Cardiac muscle cell (in vitro differentiated cells and primary cell): Measurements from ENCODE around the gene KIF12. TPM values are rescaled to one million over a fixed set of nuclear protein-coding genes. Genes with fewer than 3 reads are reported as not detected.

Experiments
- DNase-seq, 2 donors: peaks; one replicate each; pipeline versions ENCODE4 v3.0.0 to v3.0.0-alpha.2; 2010 to 2017; ENCODE audit warnings: low read depth in 1 of 2, low spot score in 1 of 2
- H3K27ac ChIP-seq: fragments of 200-600 bp; sonication (generic); 2 replicates; pipeline ENCODE4 v1.5.1; 2016
- H3K27me3 ChIP-seq: fragments of 200-600 bp; sonication (generic); 2 replicates; pipeline ENCODE4 v1.6.0; 2016; ENCODE audit warnings: control low read depth
- H3K36me3 ChIP-seq: fragments of 200-600 bp; sonication (generic); 2 replicates; pipeline ENCODE4 v1.5.1; 2016; ENCODE audit warnings: control low read depth
- H3K4me1 ChIP-seq: fragments of 200-600 bp; sonication (generic); 2 replicates; pipeline ENCODE4 v1.8.1; 2017; ENCODE audit warnings: low read depth, mild to moderate bottlenecking, mixed run types
- H3K4me3 ChIP-seq: fragments of 200-600 bp; sonication (generic); 2 replicates; pipeline ENCODE4 v1.5.1; 2016; ENCODE audit warnings: mild to moderate bottlenecking
- H3K9me3 ChIP-seq: fragments of 200-600 bp; sonication (generic); 2 replicates; pipeline ENCODE4 v1.5.1; 2017; ENCODE audit warnings: low read depth, mild to moderate bottlenecking, control low read depth
- CTCF ChIP-seq: IDR thresholded peaks from 2 replicates; pipeline ENCODE4 v1.5.1; 2012; ENCODE audit warnings: low read depth, mild to moderate bottlenecking, low read length
- polyA plus RNA-seq: library from polyadenylated mRNA; unstranded; fragments of >200 nt; fragmentation: Nextera tagmentation; extraction: Ambion mirVana; gene quantifications from 2 replicates; pipeline ENCODE4 v1.2.1, GENCODE V29; 2016
- total RNA-seq: library from RNA; depleted of rRNA; stranded (reverse); fragments of >200 nt; gene quantifications from 2 replicates; pipeline ENCODE4 v1.2.3, GENCODE V29; 2016

Gene KIF12
- total and polyA plus RNA-seq, 2 experiments from 2014 or later = 0.64 to 1.1 TPM

GRCh38 chr9:114070188-114071103 lies 28.6 kb downstream of the KIF12 start:
- H3K4me3 ChIP-seq = no peak overlapping the region
- H3K27me3 ChIP-seq = peaks cover 3% of the 10 kb centered on the region
- no peaks in the 10 kb centered on the region for H3K36me3 ChIP-seq
- H3K4me1 ChIP-seq = no peaks in the 10 kb centered on the region
- no peak for DNase-seq
- no peak for TF ChIP-seq CTCF
- H3K27ac ChIP-seq = no peak overlapping the region
- H3K9me3 ChIP-seq = no peaks in the 10 kb centered on the region

- no peak for DNase-seq
- no peak for TF ChIP-seq CTCF
- no peaks in the 10 kb centered on the region for H3K36me3 ChIP-seq
- no peaks in the 10 kb centered on the region for H3K4me1 ChIP-seq
- no peaks in the 10 kb centered on the region for H3K27me3 ChIP-seq
- H3K27ac ChIP-seq = no peak overlapping the region
- no peaks in the 10 kb centered on the region for H3K9me3 ChIP-seq
- no peak overlapping the region for H3K4me3 ChIP-seq
Observed at GRCh38 chr9:114069476-114070187, 29.5 kb downstream of the KIF12 start.

GRCh38 chr9:114065304-114065703 lies 33.8 kb downstream of the KIF12 start:
- Histone ChIP-seq H3K4me3 (no peak overlapping the region), H3K36me3 (no peaks in the 10 kb centered on the region), H3K9me3 (no peaks in the 10 kb centered on the region), H3K27ac (no peak overlapping the region), H3K4me1 (no peaks in the 10 kb centered on the region), H3K27me3 (no peaks in the 10 kb centered on the region)
- TF ChIP-seq CTCF = no peak
- DNase-seq = no peak

- no peak for TF ChIP-seq CTCF
- Histone ChIP-seq H3K9me3 (no peaks in the 10 kb centered on the region), H3K4me3 (no peak overlapping the region), H3K27me3 (no peaks in the 10 kb centered on the region), H3K36me3 (no peaks in the 10 kb centered on the region), H3K27ac (no peak overlapping the region), H3K4me1 (peaks cover 4% of the 10 kb centered on the region)
- no peak for DNase-seq
Observed at GRCh38 chr9:114061830-114062474, 37.1 kb downstream of the KIF12 start.

- H3K4me3 ChIP-seq = no peak overlapping the region
- H3K27me3 ChIP-seq = no peaks in the 10 kb centered on the region
- no peak overlapping the region for H3K27ac ChIP-seq
- H3K4me1 ChIP-seq = peaks cover 4% of the 10 kb centered on the region
- H3K9me3 ChIP-seq = no peaks in the 10 kb centered on the region
- DNase-seq = no peak
- H3K36me3 ChIP-seq = no peaks in the 10 kb centered on the region
- no peak for TF ChIP-seq CTCF
Observed at GRCh38 chr9:114061292-114061691, 37.8 kb downstream of the KIF12 start.
